Thyroid gland (tissue), 4 donors: ENCODE data around the gene NPFFR1. TPM values are rescaled to one million over a fixed set of nuclear protein-coding genes. Genes with fewer than 3 reads are reported as not detected.

ENCODE experiments used
- DNase-seq, 2 donors: peaks; one replicate each; pipeline ENCODE4 v3.0.0-alpha.2; 2019
- H3K27ac ChIP-seq, 3 donors: fragments of 200-600 bp; sonication (generic); 1 replicate in 2 of 3; 2 replicates in 1 of 3; pipeline ENCODE4 v1.5.1; 2016 to 2019; ENCODE audit warnings: mild to moderate bottlenecking in 1 of 3, moderate library complexity in 1 of 3
- H3K27me3 ChIP-seq: fragments of 200-600 bp; sonication (generic); one replicate; pipeline ENCODE4 v1.5.1; 2019
- H3K36me3 ChIP-seq, 2 donors: fragments of 200-600 bp; sonication (generic); one replicate each; pipeline ENCODE4 v1.5.1; 2016 to 2019
- H3K4me1 ChIP-seq, 2 donors: fragments of 200-600 bp; sonication (generic); one replicate each; pipeline ENCODE4 v1.5.1; 2017 to 2019
- H3K4me3 ChIP-seq, 3 donors: fragments of 200-600 bp; sonication (generic); replicated peaks in 1 of 3; 1 replicate in 2 of 3; 2 replicates in 1 of 3; pipeline ENCODE4 v1.5.1; 2016; ENCODE audit warnings: mild to moderate bottlenecking in 1 of 3
- H3K9me3 ChIP-seq: fragments of 200-600 bp; sonication (generic); one replicate; pipeline ENCODE4 v1.5.1; 2017
- POLR2A ChIP-seq, 2 donors: fragments of 450-650 bp; IDR thresholded peaks; one replicate each; pipeline ENCODE4 v1.6.1; 2017; ENCODE audit warnings: antibody characterized with exemption in 2 of 2, mild to moderate bottlenecking in 2 of 2, moderate library complexity in 1 of 2
- WGBS, 2 donors: methylation state at CpG; one replicate each; pipeline ENCODE4 v1.1.5; 2017; 5-methylcytosine and 5-hydroxymethylcytosine counted together
- intact Hi-C: fragments of 100-400 bp; cut with DNase I; formaldehyde crosslinking; loops from one replicate; pipeline ENCODE4 v1.15.1; 2023
- total RNA-seq, 4 donors: library from RNA; depleted of rRNA; stranded (reverse); fragments of >200 nt; gene quantifications; one replicate each; pipeline ENCODE4 v1.2.3, GENCODE V29; 2016
- TF ChIP-seq, protein P1 (sequence below), 6 experiments: fragments of 200-600 bp in 3 of 6; fragments of 450-650 bp in 3 of 6; sonication (generic) in 3 of 6; IDR thresholded peaks; one replicate each; pipeline ENCODE4 v1.5.1; 2016 to 2019; ENCODE audit warnings: antibody characterized with exemption in 6 of 6, mild to moderate bottlenecking in 2 of 6, inconsistent platforms in 1 of 6, moderate library complexity in 1 of 6

The NPFFR1 gene
- total RNA-seq, 4 donors from 2014 or later, result under 0.01 to 0.13 (median 0.05) TPM; not detected in 1

DNA sequence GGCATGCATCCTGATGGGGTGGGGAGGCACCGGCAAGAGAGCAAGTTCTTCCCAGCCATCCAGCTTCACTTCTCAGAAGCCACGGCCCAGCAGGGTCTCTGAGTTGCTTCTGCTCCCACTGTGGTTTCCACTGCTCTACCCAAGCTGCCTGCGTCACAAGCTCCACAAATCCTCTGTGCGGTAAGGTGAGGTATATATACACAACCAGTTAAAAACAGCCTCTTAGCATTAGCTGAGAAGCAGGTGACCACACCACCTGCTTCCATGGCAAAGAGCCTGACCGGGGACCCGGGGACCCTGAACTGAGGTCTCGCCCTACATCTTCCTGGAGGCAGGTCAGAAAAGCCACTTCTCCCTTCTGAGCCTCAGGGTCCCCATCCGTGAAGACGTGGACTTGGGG, 46.9 kb upstream of the NPFFR1 start:
- Histone ChIP-seq H3K36me3 (no peaks in the 10 kb centered on the region), H3K27me3 (no peaks in the 10 kb centered on the region), H3K9me3 (no peaks in the 10 kb centered on the region), H3K27ac (no peak overlapping the region), H3K4me1 (peaks cover 7 to 15% of the 10 kb centered on the region in 2 donors), H3K4me3 (no peak overlapping the region)
- intact Hi-C loops, result no loop called here
- no peak for DNase-seq
- 95 to 99% methylated on average over 9 of the region's 9 CpGs for WGBS, 2 donors
- TF ChIP-seq, protein P1, sequence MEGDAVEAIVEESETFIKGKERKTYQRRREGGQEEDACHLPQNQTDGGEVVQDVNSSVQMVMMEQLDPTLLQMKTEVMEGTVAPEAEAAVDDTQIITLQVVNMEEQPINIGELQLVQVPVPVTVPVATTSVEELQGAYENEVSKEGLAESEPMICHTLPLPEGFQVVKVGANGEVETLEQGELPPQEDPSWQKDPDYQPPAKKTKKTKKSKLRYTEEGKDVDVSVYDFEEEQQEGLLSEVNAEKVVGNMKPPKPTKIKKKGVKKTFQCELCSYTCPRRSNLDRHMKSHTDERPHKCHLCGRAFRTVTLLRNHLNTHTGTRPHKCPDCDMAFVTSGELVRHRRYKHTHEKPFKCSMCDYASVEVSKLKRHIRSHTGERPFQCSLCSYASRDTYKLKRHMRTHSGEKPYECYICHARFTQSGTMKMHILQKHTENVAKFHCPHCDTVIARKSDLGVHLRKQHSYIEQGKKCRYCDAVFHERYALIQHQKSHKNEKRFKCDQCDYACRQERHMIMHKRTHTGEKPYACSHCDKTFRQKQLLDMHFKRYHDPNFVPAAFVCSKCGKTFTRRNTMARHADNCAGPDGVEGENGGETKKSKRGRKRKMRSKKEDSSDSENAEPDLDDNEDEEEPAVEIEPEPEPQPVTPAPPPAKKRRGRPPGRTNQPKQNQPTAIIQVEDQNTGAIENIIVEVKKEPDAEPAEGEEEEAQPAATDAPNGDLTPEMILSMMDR (IDR thresholded peaks at IDR 0.05), result no peak
- no peak for TF ChIP-seq POLR2A (IDR thresholded peaks at IDR 0.05)

GRCh38 chr10:70328967-70329366, 45.2 kb upstream of the NPFFR1 start:
- Histone ChIP-seq H3K27me3 (no peaks in the 10 kb centered on the region), H3K4me1 (peaks cover 7 to 15% of the 10 kb centered on the region in 2 donors), H3K9me3 (no peaks in the 10 kb centered on the region), H3K27ac (no peak overlapping the region), H3K36me3 (no peaks in the 10 kb centered on the region), H3K4me3 (no peak overlapping the region)
- intact Hi-C loops, result no loop called here
- no peak for DNase-seq
- WGBS, 2 donors, result 84 to 86% methylated on average over 4 of the region's 4 CpGs
- TF ChIP-seq, protein P1 (IDR thresholded peaks at IDR 0.05), result no peak
- TF ChIP-seq POLR2A (IDR thresholded peaks at IDR 0.05), result no peak

GRCh38 chr10:70328018-70328417, 44.2 kb upstream of the NPFFR1 start:
- 95 to 96% methylated on average over 4 of the region's 4 CpGs for WGBS, 2 donors
- peaks cover 7 to 15% of the 10 kb centered on the region in 2 donors for H3K4me1 ChIP-seq
- no peaks in the 10 kb centered on the region for H3K9me3 ChIP-seq
- intact Hi-C loops, result no loop called here
- DNase-seq, result no peak
- TF ChIP-seq POLR2A (IDR thresholded peaks at IDR 0.05), result no peak
- TF ChIP-seq, protein P1 (IDR thresholded peaks at IDR 0.05), result no peak
- no peaks in the 10 kb centered on the region for H3K36me3 ChIP-seq
- no peak overlapping the region for H3K27ac ChIP-seq
- no peaks in the 10 kb centered on the region for H3K27me3 ChIP-seq
- H3K4me3 ChIP-seq, result no peak overlapping the region

GRCh38 chr10:70324951-70325781, 41.4 kb upstream of the NPFFR1 start:
- no peak for DNase-seq

More at GRCh38 chr10:70324951-70325781, 41.4 kb upstream of the NPFFR1 start:
- Histone ChIP-seq H3K27me3 (no peaks in the 10 kb centered on the region), H3K36me3 (no peaks in the 10 kb centered on the region), H3K4me3 (no peak overlapping the region), H3K9me3 (no peaks in the 10 kb centered on the region), H3K27ac (no peak overlapping the region), H3K4me1 (no peaks in the 10 kb centered on the region)
- intact Hi-C loops, result no loop called here
- TF ChIP-seq, protein P1 (IDR thresholded peaks at IDR 0.05), result no peak
- no peak for TF ChIP-seq POLR2A (IDR thresholded peaks at IDR 0.05)
- WGBS, 2 donors, result 83 to 87% methylated on average over 8 to 9 of the region's 10 CpGs
